HPDE6-E6E7 (cell line): ENCODE results near the gene SULT2A1.
"Not testable (repeated sequence)": the region's sequence is repeated elsewhere in the genome, so short reads cannot be mapped to it uniquely, and the experiment has no call there.

Source experiments
- DNase-seq: peaks from one replicate; pipeline ENCODE4 v3.0.0; 2011; ENCODE audit warnings: missing footprints; ENCODE audit errors: extremely low spot score

The SULT2A1 gene

DNA sequence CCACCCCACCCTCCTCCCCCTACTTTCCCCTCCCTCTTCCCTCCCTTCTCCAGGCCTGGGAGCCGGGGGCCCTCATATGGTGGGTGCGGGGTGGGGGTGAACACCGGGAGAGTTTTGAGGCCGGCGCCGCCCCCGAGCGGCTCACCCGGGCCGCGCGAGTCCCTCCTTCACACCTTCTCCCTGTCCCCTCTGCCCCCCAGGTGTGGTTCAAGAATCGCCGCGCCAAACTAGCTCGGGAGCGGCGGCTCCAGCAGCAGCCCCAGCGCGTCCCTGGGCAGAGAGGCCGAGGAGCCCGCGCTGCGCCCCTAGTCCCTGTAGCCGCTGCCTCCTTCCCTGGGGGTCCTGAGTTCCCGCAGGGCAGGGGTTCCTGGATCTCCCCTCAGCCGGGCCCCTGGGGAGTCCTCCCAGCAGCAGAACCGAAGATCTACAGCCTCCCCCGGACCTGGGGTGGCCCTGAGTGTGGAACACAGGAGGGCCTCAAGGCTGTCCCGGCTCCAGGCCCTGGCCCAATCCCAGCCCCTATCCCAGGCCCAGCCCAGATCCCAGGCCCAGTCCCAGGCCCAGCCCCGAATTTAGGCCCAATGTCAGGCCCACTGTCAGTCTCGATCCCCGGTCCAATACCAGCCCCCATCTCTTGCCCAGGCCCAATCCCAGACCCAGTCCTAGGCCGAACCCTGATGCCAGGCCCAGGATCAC, 25.4 kb downstream of the SULT2A1 start:
- no peak for DNase-seq

DNA sequence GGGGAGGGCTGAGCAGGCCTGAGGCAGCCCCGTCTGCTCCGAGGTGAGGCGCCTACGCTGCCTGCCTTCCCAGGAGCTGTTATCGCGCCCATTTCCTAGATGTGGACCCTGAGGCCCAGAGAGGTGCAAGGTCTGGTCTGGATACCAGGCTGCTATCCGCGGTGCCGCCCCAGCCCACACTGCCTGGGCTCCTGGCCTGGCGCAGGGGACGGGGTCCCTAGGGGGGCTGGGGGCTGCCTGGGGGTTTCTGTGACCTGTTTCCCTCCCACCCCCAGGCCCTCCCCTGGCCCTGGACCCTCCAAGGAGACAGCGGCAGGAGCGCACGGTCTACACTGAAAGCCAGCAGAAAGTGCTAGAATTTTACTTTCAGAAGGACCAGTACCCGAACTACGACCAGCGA, 26.3 kb downstream of the SULT2A1 start:
- not testable (repeated sequence) for DNase-seq

- DNase-seq: not testable (repeated sequence)
Measured at GRCh38 chr19:47858646-47859285, 27.3 kb downstream of the SULT2A1 start, which contains the start of gene TPRX2. Gene TPRX2 (plus strand): TSS chr19:47859235. CDS start chr19:47859247, 12 bp downstream.

- DNase-seq: peak; percentile 31
Measured at GRCh38 chr19:47858231-47858630, 27.9 kb downstream of the SULT2A1 start.

GRCh38 chr19:47854459-47854858, 31.7 kb downstream of the SULT2A1 start:
- no peak for DNase-seq

- no peak for DNase-seq
Measured at GRCh38 chr19:47853003-47853402, 33.1 kb downstream of the SULT2A1 start.

- no peak for DNase-seq
Measured at GRCh38 chr19:47848823-47849473, 37.2 kb downstream of the SULT2A1 start.

GRCh38 chr19:47848425-47848822, 37.7 kb downstream of the SULT2A1 start:
- no peak for DNase-seq

- DNase-seq: no peak
Measured at GRCh38 chr19:47842941-47843340, 43.2 kb downstream of the SULT2A1 start.

DNA sequence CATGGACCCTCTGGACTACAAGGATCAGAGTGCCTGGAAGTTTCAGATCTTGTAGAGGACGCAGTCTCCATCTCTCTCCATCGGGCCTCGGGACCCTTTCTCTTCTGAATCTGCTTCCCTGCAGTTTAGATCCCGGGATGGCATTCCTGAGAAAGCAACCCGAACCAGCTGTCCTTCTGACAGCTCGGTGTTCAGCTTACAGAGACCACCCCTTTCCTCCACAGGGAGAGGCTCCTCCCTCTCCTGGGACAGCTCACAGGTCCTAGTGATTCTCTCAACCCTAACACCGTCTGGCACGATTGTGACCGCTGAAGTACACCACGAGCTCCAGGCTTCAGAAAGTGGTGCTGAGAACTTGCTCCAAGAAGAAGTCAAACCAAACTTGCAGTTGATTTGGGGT, 46.2 kb downstream of the SULT2A1 start:
- no peak for DNase-seq

DNA sequence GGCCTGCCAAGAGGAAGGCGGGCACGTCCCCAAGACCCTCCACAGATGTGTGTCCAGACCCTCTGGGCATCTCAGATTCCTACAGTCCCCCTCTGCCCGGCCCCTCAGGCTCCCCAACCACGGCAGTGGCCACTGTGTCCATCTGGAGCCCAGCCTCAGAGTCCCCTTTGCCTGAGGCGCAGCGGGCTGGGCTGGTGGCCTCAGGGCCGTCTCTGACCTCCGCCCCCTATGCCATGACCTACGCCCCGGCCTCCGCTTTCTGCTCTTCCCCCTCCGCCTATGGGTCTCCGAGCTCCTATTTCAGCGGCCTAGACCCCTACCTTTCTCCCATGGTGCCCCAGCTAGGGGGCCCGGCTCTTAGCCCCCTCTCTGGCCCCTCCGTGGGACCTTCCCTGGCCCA, 46.7 kb downstream of the SULT2A1 start:
- DNase-seq: no peak

DNA sequence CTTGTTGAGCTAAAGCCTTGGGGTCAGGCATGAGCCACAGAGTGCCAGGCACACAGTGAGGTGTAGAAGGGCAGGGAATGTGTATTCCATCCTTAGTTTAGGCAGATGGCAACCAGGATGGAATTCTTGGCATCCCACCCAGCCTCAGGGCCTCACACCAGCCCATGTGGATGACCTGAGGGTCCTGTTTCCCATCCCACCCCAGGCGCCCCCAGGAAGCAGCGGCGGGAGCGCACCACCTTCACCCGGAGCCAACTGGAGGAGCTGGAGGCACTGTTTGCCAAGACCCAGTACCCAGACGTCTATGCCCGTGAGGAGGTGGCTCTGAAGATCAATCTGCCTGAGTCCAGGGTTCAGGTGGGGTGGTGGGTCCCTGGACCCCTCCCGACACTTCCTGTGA, 50.1 kb downstream of the SULT2A1 start:
- no peak for DNase-seq

GRCh38 chr19:47832723-47833122, 53.4 kb downstream of the SULT2A1 start:
- no peak for DNase-seq

- no peak for DNase-seq
Measured at GRCh38 chr19:47826800-47827199, 59.3 kb downstream of the SULT2A1 start.

DNA sequence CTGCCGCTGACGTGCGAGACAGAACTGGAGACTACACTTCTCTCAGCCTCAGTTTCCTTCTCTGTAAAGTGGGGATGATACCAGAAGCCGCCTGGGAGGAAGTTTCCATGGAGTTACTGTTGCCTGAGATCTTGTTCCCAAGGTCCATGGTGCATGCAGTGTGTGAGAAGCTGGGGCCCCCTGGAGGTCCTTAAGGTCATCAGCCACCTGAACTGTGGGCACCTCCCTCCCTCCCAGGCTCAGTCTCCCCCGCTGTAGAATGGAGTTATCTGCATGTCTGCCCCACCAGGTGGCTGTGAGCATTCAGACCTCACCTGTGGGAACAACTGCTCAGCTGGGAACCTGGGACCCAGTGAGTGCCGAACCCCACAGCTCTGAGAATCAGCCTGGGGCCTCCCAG, 61.7 kb downstream of the SULT2A1 start:
- no peak for DNase-seq

DNA sequence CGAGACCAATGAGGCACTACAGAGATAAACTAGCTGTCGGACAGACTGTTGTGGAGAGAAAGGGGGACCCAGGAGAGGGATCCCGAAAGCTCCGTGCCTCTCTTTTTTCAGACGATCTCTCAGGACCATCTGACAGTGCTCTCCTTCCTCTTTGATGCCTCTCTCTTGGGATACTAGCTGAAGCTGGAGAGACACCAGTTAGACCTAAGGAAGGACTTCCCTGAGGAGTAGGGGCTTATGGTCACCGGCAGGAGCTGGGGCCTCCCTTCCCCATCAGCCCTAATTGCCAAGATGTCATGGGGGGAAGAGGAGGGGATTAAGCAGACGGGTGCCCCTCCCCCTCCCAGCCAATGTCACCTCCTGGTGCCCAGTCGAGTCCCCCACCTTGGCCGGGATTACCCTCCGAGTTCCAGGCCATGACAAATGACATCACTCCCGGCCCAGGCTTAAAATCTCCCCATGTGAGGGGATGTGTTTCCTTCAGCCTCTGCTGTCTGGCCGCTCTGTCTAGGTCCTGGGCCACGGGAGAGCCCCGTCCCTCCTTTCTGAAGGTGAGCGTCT, 64.6 kb downstream of the SULT2A1 start, which contains the start of gene CRX:
CRX (plus strand) TSS at position 478 of the 561 bp plus-strand sequence. CDS start 12,507 bp downstream, outside the sequence.
- DNase-seq: no peak
